Amniotic epithelial cell (primary cell): ENCODE results near the gene PSKH1.
"Not testable (repeated sequence)": the region's sequence is repeated elsewhere in the genome, so short reads cannot be mapped to it uniquely, and the experiment has no call there.

Experiments used
- DNase-seq: peaks from one replicate; pipeline ENCODE4 v3.0.0-alpha.2; 2010; ENCODE audit warnings: low read depth

PSKH1 gene

DNA sequence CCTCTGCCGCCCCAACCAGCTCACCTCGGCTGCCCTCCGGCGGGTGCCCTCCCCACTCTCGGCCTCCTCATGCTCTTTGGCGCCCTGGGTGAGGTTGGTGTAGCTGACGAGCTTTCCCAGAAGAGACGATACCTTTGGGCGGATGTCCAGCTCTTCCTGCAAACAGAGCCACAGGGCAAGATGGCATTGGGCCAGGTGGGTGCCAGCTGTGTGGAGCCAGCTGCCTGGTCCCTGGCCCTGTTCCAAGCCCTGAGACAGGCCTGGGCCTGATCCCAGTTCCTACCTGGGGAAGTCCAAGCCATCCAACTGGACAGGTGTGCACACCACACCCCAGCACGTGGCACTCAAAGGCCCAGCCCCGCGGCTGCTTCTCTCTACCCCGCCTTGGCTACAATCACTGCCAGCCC, 68.5 kb downstream of the PSKH1 start:
- no peak for DNase-seq

DNA sequence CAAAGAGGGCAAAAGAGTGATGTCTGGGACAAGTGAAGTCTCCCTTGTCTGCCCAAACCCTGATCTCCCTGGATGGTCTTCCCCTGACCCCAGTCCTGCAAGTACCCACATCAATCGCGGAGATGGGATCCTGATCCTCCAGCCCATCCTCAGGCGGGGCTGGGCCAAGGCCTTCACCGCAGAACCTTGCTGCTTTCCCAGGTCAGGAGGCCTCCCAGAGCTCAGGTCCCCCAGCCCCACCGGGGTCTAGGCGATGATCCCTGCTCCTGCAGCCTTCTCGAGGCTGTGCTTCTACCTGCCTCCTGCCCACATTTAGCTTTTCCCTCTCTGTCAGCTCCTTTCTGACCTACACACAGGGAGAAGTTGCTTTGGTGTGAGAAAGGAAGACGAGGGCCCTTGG, 69.1 kb downstream of the PSKH1 start:
- DNase-seq: no peak

DNA sequence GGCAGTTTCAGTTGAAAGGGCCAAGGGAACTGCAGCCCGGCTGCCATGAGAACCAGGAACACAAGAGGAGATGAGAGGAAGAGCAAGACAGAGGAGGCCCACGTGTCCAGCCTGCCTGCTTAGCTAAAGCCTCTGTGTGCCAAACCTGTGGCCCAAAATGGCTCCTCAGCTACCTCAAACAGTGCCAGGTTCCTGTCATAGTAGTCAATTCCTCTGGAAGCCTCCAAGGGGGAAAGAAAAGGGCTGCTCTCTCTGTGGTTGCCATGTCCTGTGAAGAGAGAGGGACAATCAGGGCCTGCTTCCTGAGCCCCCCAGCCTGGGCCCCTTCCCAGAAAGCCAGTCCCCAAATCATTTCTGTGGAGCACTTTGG, 70.2 kb downstream of the PSKH1 start:
- no peak for DNase-seq

GRCh38 chr16:67963662-67964321, 70.7 kb downstream of the PSKH1 start:
- DNase-seq: peak; percentile 51

- DNase-seq: no peak
Measured at GRCh38 chr16:67964477-67965131, 71.5 kb downstream of the PSKH1 start.

GRCh38 chr16:67965668-67966548, 72.9 kb downstream of the PSKH1 start:
- DNase-seq: no peak

- peak; percentile 26 for DNase-seq
Measured at GRCh38 chr16:67966549-67967182, 73.6 kb downstream of the PSKH1 start.

GRCh38 chr16:67967183-67967957, 74.3 kb downstream of the PSKH1 start:
- no peak for DNase-seq

- DNase-seq: no peak
Measured at GRCh38 chr16:67967958-67968399, 74.9 kb downstream of the PSKH1 start.

- peak; percentile 63 for DNase-seq
Measured at GRCh38 chr16:67968400-67969253, 75.6 kb downstream of the PSKH1 start, which contains the start of gene SLC12A4. TSS of gene SLC12A4 (minus strand) at chr16:67968637. CDS start at chr16:67968553, 84 bp downstream.

DNA sequence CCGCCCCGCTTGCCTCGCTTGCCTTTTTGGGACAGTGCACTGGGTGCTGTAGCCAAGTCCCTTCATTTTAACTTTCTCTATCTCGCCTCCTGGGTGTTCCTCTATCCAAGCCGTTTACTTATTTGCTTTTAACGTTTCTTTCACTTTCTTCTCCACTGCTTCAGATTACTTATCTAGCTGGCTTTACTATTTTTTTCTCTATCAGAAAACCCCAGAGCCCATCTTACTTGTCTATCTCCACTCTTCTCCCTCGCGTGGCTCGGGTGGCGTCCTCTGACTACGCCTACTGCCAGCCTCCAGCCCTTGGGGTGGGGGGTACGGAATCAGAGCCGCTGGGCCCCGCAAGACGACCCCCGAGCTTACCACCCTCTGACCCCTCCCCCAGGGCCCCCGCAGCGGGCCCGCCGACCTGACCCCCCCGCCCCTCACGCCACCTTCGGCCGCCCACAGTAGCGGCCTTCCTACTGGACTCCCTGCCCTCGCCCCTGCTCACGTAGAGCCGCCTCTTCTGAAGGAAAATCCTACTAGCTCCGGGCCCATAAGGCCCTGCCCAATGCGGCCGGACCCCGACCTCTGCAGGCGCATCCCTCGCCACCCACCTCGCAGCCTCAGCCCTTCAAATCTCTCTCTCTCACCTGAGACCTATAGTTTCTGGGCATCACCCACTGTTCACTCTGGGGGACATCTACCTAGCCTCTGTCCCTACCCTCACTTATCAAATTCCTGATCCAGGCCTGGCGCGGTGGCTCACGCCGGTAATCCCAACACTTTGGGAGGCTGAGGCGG, 76.4 kb downstream of the PSKH1 start:
- DNase-seq: no peak

DNA sequence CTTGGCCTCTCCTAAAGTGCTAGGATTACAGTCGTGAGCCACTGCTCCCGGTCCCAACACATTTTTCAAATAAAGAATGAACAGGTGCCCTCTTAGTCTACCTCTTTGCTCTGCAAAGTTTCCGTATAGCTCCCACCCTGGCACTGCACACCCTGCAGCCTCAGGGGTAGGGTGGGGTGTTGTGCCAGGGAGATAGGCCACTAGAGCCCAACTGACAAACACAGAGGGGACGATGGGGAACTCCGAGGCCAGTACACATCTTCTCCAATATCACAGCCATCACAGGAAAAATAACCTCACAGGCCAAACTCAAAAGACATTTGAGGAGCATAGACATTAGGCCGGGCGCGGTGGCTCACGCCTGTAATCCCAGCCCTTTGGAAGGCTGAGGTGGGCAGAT, 78.1 kb downstream of the PSKH1 start:
- no peak for DNase-seq

DNA sequence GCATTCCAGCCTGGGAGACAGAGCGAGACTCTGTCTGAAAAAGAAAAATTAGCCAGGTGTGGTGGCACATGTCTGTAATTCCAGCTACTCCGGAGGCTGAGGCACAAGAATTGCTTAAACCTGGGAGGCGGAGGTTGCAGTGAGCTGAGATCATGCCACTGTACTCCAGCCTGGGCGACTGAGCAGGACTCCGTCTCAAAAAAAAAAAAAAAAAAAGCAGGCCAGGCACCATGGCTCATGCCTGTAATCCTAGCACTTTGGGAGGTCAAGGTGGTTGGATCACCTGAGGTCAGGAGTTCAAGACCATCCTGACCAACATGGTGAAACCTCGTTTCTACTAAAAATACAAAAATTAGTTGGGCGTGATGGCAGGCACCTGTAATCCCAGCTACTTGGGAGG, 79.2 kb downstream of the PSKH1 start:
- DNase-seq: not testable (repeated sequence)

GRCh38 chr16:67975321-67976105, 82.5 kb downstream of the PSKH1 start:
- no peak for DNase-seq

DNA sequence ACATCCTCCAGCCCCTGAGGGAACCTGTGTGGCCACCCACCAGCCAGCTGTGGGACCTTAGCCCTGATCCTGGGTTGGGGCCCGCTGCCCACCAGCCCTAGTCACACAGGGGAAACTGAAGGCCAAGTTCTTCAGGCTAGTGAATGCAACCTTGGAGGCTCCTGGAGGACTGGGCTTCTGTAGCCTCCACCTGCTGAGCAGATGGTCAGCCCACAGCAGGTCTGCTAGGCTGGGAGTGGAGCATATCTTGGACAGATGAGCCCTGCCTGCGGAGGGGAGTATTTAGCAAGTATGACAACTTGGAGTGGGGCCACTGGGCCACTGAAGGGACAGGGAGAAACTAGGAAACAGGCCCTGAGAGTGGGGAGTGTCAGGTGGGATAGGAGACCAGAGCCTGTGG, 83.2 kb downstream of the PSKH1 start:
- no peak for DNase-seq

DNA sequence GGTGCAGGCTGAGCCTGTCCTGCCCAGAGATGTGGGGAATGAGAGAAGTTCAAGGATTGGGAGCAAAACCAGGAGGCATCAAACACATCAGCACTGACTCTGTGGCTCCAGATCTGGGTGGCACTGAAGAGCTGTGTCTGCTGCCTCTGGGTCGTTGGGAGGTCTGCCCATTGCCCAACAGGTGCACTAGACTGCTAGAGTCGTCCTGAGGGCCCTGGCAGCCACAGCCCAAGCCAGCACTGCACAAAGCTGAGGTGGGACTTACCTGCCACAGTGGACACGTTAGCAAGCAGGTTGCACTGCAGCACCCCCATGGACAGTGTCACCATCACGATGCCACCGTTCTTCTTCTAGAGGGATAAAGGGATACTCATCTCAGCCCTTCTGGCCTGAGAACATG, 84.0 kb downstream of the PSKH1 start:
- no peak for DNase-seq

- DNase-seq: no peak
Measured at GRCh38 chr16:67977469-67978227, 84.6 kb downstream of the PSKH1 start.
